ENCODE results near the gene PRR14.
"Not testable (repeated sequence)": the region's sequence is repeated elsewhere in the genome, so short reads cannot be mapped to it uniquely, and the experiment has no call there.

PRR14 gene

GRCh38 chr16:30696646-30697045, 45.9 kb downstream of the PRR14 start:
- not testable (repeated sequence) for DNase-seq

- peak; percentile 99 for DNase-seq
Observed at GRCh38 chr16:30697264-30698138, 46.7 kb downstream of the PRR14 start.

- DNase-seq, result peak; percentile 95
Observed at GRCh38 chr16:30698139-30698815, 47.5 kb downstream of the PRR14 start.

- peak; percentile 90 for DNase-seq
Observed at GRCh38 chr16:30698816-30699614, 48.3 kb downstream of the PRR14 start, which contains the start of gene SRCAP. Gene SRCAP, plus strand, starts transcription at chr16:30699171. Its CDS starts 1,654 bp downstream, at chr16:30700825.

- DNase-seq, result no peak
Observed at GRCh38 chr16:30699615-30700099, 48.9 kb downstream of the PRR14 start.

- DNase-seq, result no peak
Observed at GRCh38 chr16:30700491-30700890, 49.7 kb downstream of the PRR14 start.

GRCh38 chr16:30700971-30701370, 50.2 kb downstream of the PRR14 start:
- no peak for DNase-seq

- not testable (repeated sequence) for DNase-seq
Observed at GRCh38 chr16:30703071-30703470, 52.3 kb downstream of the PRR14 start.

GRCh38 chr16:30703971-30704370, 53.2 kb downstream of the PRR14 start:
- no peak for DNase-seq
